Fibroblast of lung (primary cell): Measurements from ENCODE around the gene SH3D19. TPM values are rescaled to one million over a fixed set of nuclear protein-coding genes. Genes with fewer than 3 reads are reported as not detected.

Experiments
- DNase-seq, 2 donors: peaks; one replicate each; pipeline versions ENCODE4 v3.0.0 to v3.0.0-alpha.2; 2010; ENCODE audit warnings: low read depth in 2 of 2
- H2AFZ ChIP-seq: 2 replicates; pipeline ENCODE4 v1.5.1; 2012; ENCODE audit warnings: low read length, control low read depth, inconsistent platforms
- H3K27ac ChIP-seq: 2 replicates; pipeline ENCODE4 v1.5.1; 2011; ENCODE audit warnings: low read length, control low read depth; ENCODE audit not compliant: insufficient read depth
- H3K27me3 ChIP-seq: 2 replicates; pipeline ENCODE4 v1.5.1; 2011; ENCODE audit warnings: mild to moderate bottlenecking, low read length; ENCODE audit not compliant: control insufficient read depth, insufficient read depth
- H3K36me3 ChIP-seq: 2 replicates; pipeline ENCODE4 v1.5.1; 2011; ENCODE audit warnings: low read length; ENCODE audit not compliant: control insufficient read depth, insufficient read depth
- H3K4me1 ChIP-seq: 2 replicates; pipeline ENCODE4 v1.5.1; 2011; ENCODE audit warnings: low read length; ENCODE audit not compliant: control insufficient read depth, insufficient read depth; ENCODE audit errors: extremely low read depth
- H3K4me2 ChIP-seq: 2 replicates; pipeline ENCODE4 v1.5.1; 2011; ENCODE audit warnings: low read length, control low read depth; ENCODE audit not compliant: insufficient read depth; ENCODE audit errors: extremely low read depth
- H3K4me3 ChIP-seq, 4 experiments: fragments of 200-600 bp in 1 of 4; sonication (generic) in 1 of 4; replicated peaks in 1 of 4; 2 replicates each; pipeline ENCODE4 v1.5.1; 2011 to 2016; ENCODE audit warnings: low read length in 4 of 4, low read depth in 3 of 4, mild to moderate bottlenecking in 3 of 4, control low read depth in 2 of 4, inconsistent platforms in 1 of 4, mixed read lengths in 1 of 4; ENCODE audit not compliant: insufficient read depth in 1 of 4; ENCODE audit errors: control extremely low read depth in 1 of 4
- H3K79me2 ChIP-seq: 2 replicates; pipeline ENCODE4 v1.5.1; 2012; ENCODE audit warnings: mild to moderate bottlenecking, low read length, inconsistent platforms; ENCODE audit not compliant: control insufficient read depth, insufficient read depth
- H3K9ac ChIP-seq: 2 replicates; pipeline ENCODE4 v1.5.1; 2011; ENCODE audit warnings: mild to moderate bottlenecking, low read length, control low read depth; ENCODE audit not compliant: insufficient read depth
- H3K9me3 ChIP-seq: 2 replicates; pipeline ENCODE4 v1.5.1; 2012; ENCODE audit warnings: low read depth, low read length; ENCODE audit not compliant: control insufficient read depth, insufficient read depth
- H4K20me1 ChIP-seq: 2 replicates; pipeline ENCODE4 v1.5.1; 2011; ENCODE audit warnings: low read length; ENCODE audit not compliant: control insufficient read depth, insufficient read depth; ENCODE audit errors: extremely low read depth
- EZH2 ChIP-seq: IDR thresholded peaks from 2 replicates; pipeline ENCODE4 v1.5.1; 2012; ENCODE audit warnings: low read length, control low read depth, mild to moderate bottlenecking; ENCODE audit errors: missing control alignments
- polyA plus RNA-seq, 2 donors: library from polyadenylated mRNA; depleted of rRNA in 1 of 2; stranded (reverse) in 1 of 2; unstranded in 1 of 2; fragments of >200 nt; gene quantifications; 2 replicates each; pipeline ENCODE4 v1.2.1, GENCODE V29; 2011 to 2012; ENCODE audit warnings: missing spikeins in 1 of 2
- total RNA-seq: library from RNA; depleted of rRNA; stranded (reverse); fragments of >200 nt; gene quantifications from 2 replicates; pipeline ENCODE4 v1.2.1, GENCODE V29; 2014
- TF ChIP-seq, protein P1 (sequence below), 2 donors: IDR thresholded peaks in 1 of 2; conservative IDR thresholded peaks in 1 of 2; 1 replicate in 1 of 2; 2 replicates in 1 of 2; pipeline ENCODE4 v1.5.1; 2011 to 2012; ENCODE audit warnings: low read length in 2 of 2, control low read depth in 1 of 2, inconsistent platforms in 1 of 2, low read depth in 1 of 2, mild to moderate bottlenecking in 1 of 2

Gene SH3D19
- total and polyA plus RNA-seq, 2 donors (not counting 1 experiment from before 2014, with no cell fraction given), result 31.4 to 41.3 TPM

GRCh38 chr4:151192556-151193235, 132.7 kb downstream of the SH3D19 start:
- Histone ChIP-seq H4K20me1 (no peaks in the 10 kb centered on the region), H3K9me3 (no peaks in the 10 kb centered on the region), H3K79me2 (peaks cover 2% of the 10 kb centered on the region), H2AFZ (no peak overlapping the region), H3K4me3 (no peak overlapping the region), H3K36me3 (no peaks in the 10 kb centered on the region), H3K27ac (no peak overlapping the region), H3K4me1 (peaks cover 2% of the 10 kb centered on the region), H3K4me2 (no peak overlapping the region), H3K9ac (no peak overlapping the region), H3K27me3 (no peaks in the 10 kb centered on the region)
- TF ChIP-seq, protein P1, sequence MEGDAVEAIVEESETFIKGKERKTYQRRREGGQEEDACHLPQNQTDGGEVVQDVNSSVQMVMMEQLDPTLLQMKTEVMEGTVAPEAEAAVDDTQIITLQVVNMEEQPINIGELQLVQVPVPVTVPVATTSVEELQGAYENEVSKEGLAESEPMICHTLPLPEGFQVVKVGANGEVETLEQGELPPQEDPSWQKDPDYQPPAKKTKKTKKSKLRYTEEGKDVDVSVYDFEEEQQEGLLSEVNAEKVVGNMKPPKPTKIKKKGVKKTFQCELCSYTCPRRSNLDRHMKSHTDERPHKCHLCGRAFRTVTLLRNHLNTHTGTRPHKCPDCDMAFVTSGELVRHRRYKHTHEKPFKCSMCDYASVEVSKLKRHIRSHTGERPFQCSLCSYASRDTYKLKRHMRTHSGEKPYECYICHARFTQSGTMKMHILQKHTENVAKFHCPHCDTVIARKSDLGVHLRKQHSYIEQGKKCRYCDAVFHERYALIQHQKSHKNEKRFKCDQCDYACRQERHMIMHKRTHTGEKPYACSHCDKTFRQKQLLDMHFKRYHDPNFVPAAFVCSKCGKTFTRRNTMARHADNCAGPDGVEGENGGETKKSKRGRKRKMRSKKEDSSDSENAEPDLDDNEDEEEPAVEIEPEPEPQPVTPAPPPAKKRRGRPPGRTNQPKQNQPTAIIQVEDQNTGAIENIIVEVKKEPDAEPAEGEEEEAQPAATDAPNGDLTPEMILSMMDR (conservative IDR thresholded peaks at IDR 0.05 in 1 of 2, IDR thresholded peaks at IDR 0.05 in 1 of 2; ENCODE audit: low read depth in 1 of 2, low read length in 2 of 2), result no peak
- no peak for TF ChIP-seq EZH2
- peak in 1 of 2 donors; percentile 49 for DNase-seq

- H3K4me1 ChIP-seq, result peaks cover 2% of the 10 kb centered on the region
- H3K27me3 ChIP-seq, result no peaks in the 10 kb centered on the region
- peak; percentile 83 to 90 for DNase-seq
- H4K20me1 ChIP-seq, result no peaks in the 10 kb centered on the region
- H3K79me2 ChIP-seq, result no peaks in the 10 kb centered on the region
- peak overlapping the region; percentile 13 for H3K4me2 ChIP-seq
- no peak overlapping the region for H3K4me3 ChIP-seq
- H3K36me3 ChIP-seq, result no peaks in the 10 kb centered on the region
- no peak overlapping the region for H3K27ac ChIP-seq
- H3K9ac ChIP-seq, result no peak overlapping the region
- no peaks in the 10 kb centered on the region for H3K9me3 ChIP-seq
- no peak overlapping the region for H2AFZ ChIP-seq
- no peak for TF ChIP-seq EZH2
- TF ChIP-seq, protein P1 (conservative IDR thresholded peaks at IDR 0.05 in 1 of 2, IDR thresholded peaks at IDR 0.05 in 1 of 2; ENCODE audit: low read depth in 1 of 2, low read length in 2 of 2), result no peak
These were observed 140.6 kb downstream of the SH3D19 start for GRCh38 chr4:151184523-151185458.

GRCh38 chr4:151182455-151182996, 142.9 kb downstream of the SH3D19 start:
- Histone ChIP-seq H3K36me3 (no peaks in the 10 kb centered on the region), H4K20me1 (no peaks in the 10 kb centered on the region), H3K4me3 (no peak overlapping the region), H3K9me3 (no peaks in the 10 kb centered on the region), H3K4me1 (peaks cover 2% of the 10 kb centered on the region), H3K9ac (no peak overlapping the region), H3K4me2 (no peak overlapping the region), H2AFZ (no peak overlapping the region), H3K27ac (no peak overlapping the region), H3K27me3 (no peaks in the 10 kb centered on the region), H3K79me2 (no peaks in the 10 kb centered on the region)
- TF ChIP-seq, protein P1 (conservative IDR thresholded peaks at IDR 0.05 in 1 of 2, IDR thresholded peaks at IDR 0.05 in 1 of 2; ENCODE audit: low read depth in 1 of 2, low read length in 2 of 2), result no peak
- no peak for TF ChIP-seq EZH2
- no peak for DNase-seq
